H1 (cell line): ENCODE measurements around the gene KIAA0319L. TPM values are rescaled to one million over a fixed set of nuclear protein-coding genes. Genes with fewer than 3 reads are reported as not detected.

ENCODE experiments used
- CTCF ChIA-PET: fragments of 300-600 bp; sonication (Branson Sonifier 250); formaldehyde crosslinking; loops from one replicate; lab custom pipeline; 2021; ENCODE audit not compliant: partially characterized antibody; lab: Charles Lee
- POLR2A ChIA-PET: fragments of 300-600 bp; sonication (Branson Sonifier 250); formaldehyde crosslinking; loops from one replicate; lab custom pipeline; 2021; ENCODE audit warnings: inconsistent platforms; ENCODE audit not compliant: partially characterized antibody; lab: Charles Lee
- DNase-seq, 2 experiments: peaks; one replicate each; pipeline versions ENCODE4 v3.0.0 to v3.0.0-alpha.2; 2010 to 2022; ENCODE audit warnings: low spot score in 2 of 2, low read depth in 1 of 2, mixed read lengths in 1 of 2
- FAIRE-seq: peaks from 2 replicates; lab custom pipeline; 2011; peaks lifted over from hg19 to GRCh38; lab: Jason Lieb, UNC
- H2AFZ ChIP-seq: 2 replicates; pipeline ENCODE4 v1.8.1; 2012; ENCODE audit warnings: low read length, inconsistent platforms
- H2AK5ac ChIP-seq: 2 replicates; pipeline ENCODE4 v1.6.1; 2013; ENCODE audit warnings: low read depth, low read length
- H2BK120ac ChIP-seq: replicated peaks from 2 replicates; pipeline ENCODE3; 2013; ENCODE audit warnings: low read depth, low read length, inconsistent platforms
- H2BK12ac ChIP-seq: 2 replicates; pipeline ENCODE4 v1.6.1; 2013; ENCODE audit warnings: low read depth, low read length
- H2BK15ac ChIP-seq: 2 replicates; pipeline ENCODE4 v1.6.1; 2013; ENCODE audit warnings: low read length
- H2BK20ac ChIP-seq: 2 replicates; pipeline ENCODE4 v1.6.1; 2013; ENCODE audit warnings: low read length
- H2BK5ac ChIP-seq: 2 replicates; pipeline ENCODE4 v1.6.1; 2013; ENCODE audit warnings: low read depth, low read length
- H3K14ac ChIP-seq: 2 replicates; pipeline ENCODE4 v1.6.1; 2013; ENCODE audit warnings: inconsistent platforms; ENCODE audit not compliant: insufficient read length
- H3K18ac ChIP-seq: 2 replicates; pipeline ENCODE4 v1.6.1; 2013; ENCODE audit warnings: low read length; ENCODE audit errors: extremely low read depth
- H3K23ac ChIP-seq: 2 replicates; pipeline ENCODE4 v1.6.1; 2013; ENCODE audit warnings: inconsistent platforms; ENCODE audit not compliant: insufficient read length
- H3K23me2 ChIP-seq: 2 replicates; pipeline ENCODE4 v1.6.1; 2013; ENCODE audit warnings: low read depth, low read length
- H3K27ac ChIP-seq: 2 replicates; pipeline ENCODE4 v1.6.1; 2011; ENCODE audit warnings: low read depth, low read length, inconsistent platforms
- H3K27me3 ChIP-seq, 4 experiments: replicated peaks in 1 of 4; 1 replicate in 1 of 4; 2 replicates in 3 of 4; pipeline versions ENCODE4 v1.6.1 to v1.8.1; 2011 to 2013; ENCODE audit warnings: low read length in 3 of 4, mild to moderate bottlenecking in 3 of 4, inconsistent platforms in 2 of 4, mixed read lengths in 2 of 4, moderate library complexity in 1 of 4; ENCODE audit not compliant: control insufficient read depth in 3 of 4, insufficient read depth in 3 of 4; ENCODE audit errors: extremely low read depth in 1 of 4
- H3K36me3 ChIP-seq, 4 experiments: 2 replicates each; pipeline versions ENCODE4 v1.6.1 to v1.8.1; 2011 to 2013; ENCODE audit warnings: mild to moderate bottlenecking in 4 of 4, low read length in 3 of 4, moderate library complexity in 2 of 4, control low read depth in 1 of 4, inconsistent platforms in 1 of 4; ENCODE audit not compliant: insufficient read depth in 4 of 4, control insufficient read depth in 2 of 4
- H3K4ac ChIP-seq: replicated peaks from 2 replicates; pipeline ENCODE3; 2013; ENCODE audit warnings: low read length, low read depth, mixed read lengths, inconsistent platforms; ENCODE audit not compliant: insufficient read length
- H3K4me1 ChIP-seq, 4 experiments: replicated peaks in 1 of 4; 1 replicate in 1 of 4; 2 replicates in 3 of 4; pipeline versions ENCODE4 v1.6.1 to v1.8.1; 2011 to 2013; ENCODE audit warnings: low read length in 3 of 4, inconsistent platforms in 2 of 4, mixed read lengths in 1 of 4; ENCODE audit not compliant: insufficient read depth in 4 of 4, control insufficient read depth in 3 of 4
- H3K4me2 ChIP-seq, 2 experiments: 2 replicates each; pipeline versions ENCODE4 v1.6.1 to v1.8.1; 2011 to 2013; ENCODE audit warnings: low read depth in 2 of 2, low read length in 2 of 2, control low read depth in 1 of 2, inconsistent platforms in 1 of 2, mild to moderate bottlenecking in 1 of 2; ENCODE audit not compliant: insufficient read depth in 1 of 2
- H3K4me3 ChIP-seq, 4 experiments: fragments of 200-600, 300-600 bp in 1 of 4; sonication (generic), shearing (Covaris generic), sonication (Bioruptor Twin) in 1 of 4; 2 replicates each; pipeline versions ENCODE4 v1.5.1 to v1.8.1; 2011 to 2016; ENCODE audit warnings: low read length in 4 of 4, low read depth in 3 of 4, control low read depth in 2 of 4, inconsistent platforms in 2 of 4, mild to moderate bottlenecking in 2 of 4, mixed read lengths in 1 of 4, moderate library complexity in 1 of 4; ENCODE audit not compliant: insufficient read depth in 2 of 4; ENCODE audit errors: extremely low read depth in 1 of 4
- H3K56ac ChIP-seq: replicated peaks from 2 replicates; pipeline ENCODE3; 2013; ENCODE audit warnings: low read depth, mild to moderate bottlenecking, mixed read lengths, low read length, inconsistent platforms; ENCODE audit not compliant: insufficient read length
- H3K79me1 ChIP-seq: 2 replicates; pipeline ENCODE4 v1.6.1; 2013; ENCODE audit warnings: low read depth, low read length, control low read depth
- H3K79me2 ChIP-seq, 2 experiments: 2 replicates each; pipeline versions ENCODE4 v1.6.1 to v1.8.1; 2012 to 2013; ENCODE audit warnings: low read length in 2 of 2, mild to moderate bottlenecking in 2 of 2, inconsistent platforms in 1 of 2; ENCODE audit not compliant: insufficient read depth in 2 of 2, control insufficient read depth in 1 of 2
- H3K9ac ChIP-seq, 4 experiments: replicated peaks in 1 of 4; 1 replicate in 1 of 4; 2 replicates in 3 of 4; pipeline versions ENCODE4 v1.6.1 to v1.8.1; 2011 to 2013; ENCODE audit warnings: low read depth in 3 of 4, low read length in 3 of 4, control low read depth in 2 of 4, mild to moderate bottlenecking in 2 of 4, moderate library complexity in 2 of 4, inconsistent platforms in 1 of 4; ENCODE audit errors: extremely low read depth in 1 of 4
- H3K9me3 ChIP-seq, 2 experiments: 2 replicates each; pipeline versions ENCODE4 v1.6.1 to v1.8.1; 2012 to 2013; ENCODE audit warnings: mild to moderate bottlenecking in 2 of 2, moderate library complexity in 2 of 2, control low read depth in 1 of 2, inconsistent platforms in 1 of 2, low read depth in 1 of 2, low read length in 1 of 2, mixed read lengths in 1 of 2; ENCODE audit not compliant: insufficient read depth in 2 of 2
- H4K20me1 ChIP-seq, 2 experiments: replicated peaks in 1 of 2; 2 replicates each; pipeline versions ENCODE3 to v1.8.1; 2011 to 2013; ENCODE audit warnings: inconsistent platforms in 2 of 2, low read length in 2 of 2, mild to moderate bottlenecking in 1 of 2; ENCODE audit not compliant: insufficient read depth in 2 of 2, control insufficient read depth in 1 of 2
- H4K5ac ChIP-seq: 2 replicates; pipeline ENCODE4 v1.6.1; 2013; ENCODE audit warnings: low read length, low read depth, mixed read lengths, inconsistent platforms; ENCODE audit not compliant: insufficient read length
- H4K8ac ChIP-seq: 2 replicates; pipeline ENCODE4 v1.8.0; 2013; ENCODE audit warnings: mild to moderate bottlenecking, moderate library complexity, low read length, inconsistent platforms; ENCODE audit not compliant: insufficient read depth; ENCODE audit errors: extremely low read depth
- H4K91ac ChIP-seq: replicated peaks from 2 replicates; pipeline ENCODE3; 2013; ENCODE audit warnings: low read length, mixed read lengths, inconsistent platforms; ENCODE audit not compliant: insufficient read length
- GABPA ChIP-seq: IDR thresholded peaks from 2 replicates; pipeline ENCODE4 v1.6.1; 2011; ENCODE audit warnings: mild to moderate bottlenecking, low read length, moderate library complexity, borderline replicate concordance; ENCODE audit not compliant: insufficient read depth
- HDAC6 ChIP-seq: IDR thresholded peaks from one replicate; pipeline ENCODE4 v1.7.1; 2012; ENCODE audit warnings: low read depth, mild to moderate bottlenecking, inconsistent platforms, low read length, moderate library complexity
- NANOG ChIP-seq: IDR thresholded peaks from 2 replicates; pipeline ENCODE4 v1.6.1; 2011; ENCODE audit warnings: low read length, low read depth, mild to moderate bottlenecking, inconsistent platforms; ENCODE audit not compliant: insufficient read depth, poor library complexity, severe bottlenecking
- WGBS, 2 experiments: shearing (Covaris generic) in 1 of 2; methylation state at CpG; one replicate each; pipeline versions ENCODE4 v1.1.6 to v1.1.7; 2013 to 2015; ENCODE audit warnings: low lambda C conversion rate in 2 of 2, mixed read lengths in 2 of 2, inconsistent platforms in 1 of 2, low coverage in 1 of 2, missing lambda C conversion rate in 1 of 2; ENCODE audit not compliant: insufficient replicate concordance in 2 of 2, insufficient coverage in 1 of 2, insufficient read length in 1 of 2; ENCODE audit errors: extremely low coverage in 1 of 2, missing lambda C conversion rate in 1 of 2; 5-methylcytosine and 5-hydroxymethylcytosine counted together
- polyA plus RNA-seq, 7 experiments: library from polyadenylated mRNA; depleted of rRNA in 3 of 7; stranded (reverse) in 5 of 7; unstranded in 2 of 7; fragments of >200 nt in 5 of 7; fragments of 200-250 nt in 2 of 7; gene quantifications; 1 replicate in 5 of 7; 2 replicates in 1 of 7; 4 replicates in 1 of 7; pipeline versions ENCODE4 v1.2.1 to v1.2.3, GENCODE V29; 2011 to 2013; ENCODE audit warnings: missing spikeins in 2 of 7, mixed read lengths in 2 of 7
- total RNA-seq: library from RNA; stranded (reverse); fragmentation: NEBNext Ultra II Directional; extraction: Animal tissue kit (Norgen Biotek cat#: 25700); gene quantifications from 2 replicates; pipeline ENCODE4 v1.2.1, GENCODE V29; 2021

The KIAA0319L gene
- total and polyA plus RNA-seq, 2 of the 8 experiments (the other 6 are each of a cell fraction or from before 2014, with no cell fraction given), result 40.1 to 55.7 TPM

GRCh38 chr1:35599411-35599810 is 42.2 kb upstream of the KIAA0319L start:
- no peak overlapping the region for H3K4me2 ChIP-seq
- H3K79me2 ChIP-seq, result no peaks in the 10 kb centered on the region
- no peak overlapping the region for H4K5ac ChIP-seq
- CTCF ChIA-PET, result interaction anchor here (0.6 to 7.8 kb wide), 6 partner anchors 29 to 130 kb away, joined by 3 to 38 read pairs (median 3); no protein-coding TSS in a partner anchor
- no peak overlapping the region for H2BK5ac ChIP-seq
- H4K20me1 ChIP-seq, result peaks cover 0 to 4% of the 10 kb centered on the region in 2 experiments
- no peak overlapping the region for H2AFZ ChIP-seq
- H3K4ac ChIP-seq, result no peak overlapping the region
- H3K18ac ChIP-seq, result no peak overlapping the region
- H3K9me3 ChIP-seq, result no peaks in the 10 kb centered on the region
- no peak overlapping the region for H2BK20ac ChIP-seq
- 89 to 100% methylated on average over 2 to 3 of the region's 3 CpGs for WGBS, 2 experiments
- no peak overlapping the region for H3K27ac ChIP-seq
- H3K4me3 ChIP-seq, result no peak overlapping the region
- no peak overlapping the region for H3K14ac ChIP-seq
- H4K8ac ChIP-seq, result no peak overlapping the region
- H3K56ac ChIP-seq, result no peak overlapping the region
- no peaks in the 10 kb centered on the region for H3K4me1 ChIP-seq
- H3K9ac ChIP-seq, result no peak overlapping the region
- DNase-seq, result no peak
- no peak overlapping the region for H2BK120ac ChIP-seq
- H2AK5ac ChIP-seq, result no peak overlapping the region
- no peaks in the 10 kb centered on the region for H3K79me1 ChIP-seq
- no peaks in the 10 kb centered on the region for H3K27me3 ChIP-seq
- no peak for FAIRE-seq
- peaks cover 0 to 28% (median 17%) of the 10 kb centered on the region in 4 experiments; a peak in 4 of 8 replicates for H3K36me3 ChIP-seq
- no peak overlapping the region for H2BK15ac ChIP-seq
- POLR2A ChIA-PET, result interaction anchor here (1.0 to 3.0 kb wide), 2 partner anchors 14 to 170 kb away, joined by 4 to 10 read pairs; partner anchors contain the start of gene CLSPN
- H4K91ac ChIP-seq, result no peak overlapping the region
- no peaks in the 10 kb centered on the region for H3K23me2 ChIP-seq
- no peak overlapping the region for H3K23ac ChIP-seq
- no peak overlapping the region for H2BK12ac ChIP-seq
- TF ChIP-seq GABPA, result no peak
- no peak for TF ChIP-seq HDAC6
- no peak for TF ChIP-seq NANOG
